NT2/D1 (cell line): ENCODE data around the gene PTPRQ.

ENCODE experiments used
- SUZ12 ChIP-seq: IDR thresholded peaks from 2 replicates; pipeline ENCODE4 v1.6.1; 2011; ENCODE audit not compliant: insufficient read length, insufficient read depth; ENCODE audit errors: extremely low read depth
- YY1 ChIP-seq: IDR thresholded peaks from 2 replicates; pipeline ENCODE4 v1.6.1; 2011; ENCODE audit not compliant: insufficient read length, insufficient read depth
- ZNF274 ChIP-seq: IDR thresholded peaks from 2 replicates; pipeline ENCODE4 v1.6.1; 2011; ENCODE audit warnings: mild to moderate bottlenecking, low read depth, low read length

DNA sequence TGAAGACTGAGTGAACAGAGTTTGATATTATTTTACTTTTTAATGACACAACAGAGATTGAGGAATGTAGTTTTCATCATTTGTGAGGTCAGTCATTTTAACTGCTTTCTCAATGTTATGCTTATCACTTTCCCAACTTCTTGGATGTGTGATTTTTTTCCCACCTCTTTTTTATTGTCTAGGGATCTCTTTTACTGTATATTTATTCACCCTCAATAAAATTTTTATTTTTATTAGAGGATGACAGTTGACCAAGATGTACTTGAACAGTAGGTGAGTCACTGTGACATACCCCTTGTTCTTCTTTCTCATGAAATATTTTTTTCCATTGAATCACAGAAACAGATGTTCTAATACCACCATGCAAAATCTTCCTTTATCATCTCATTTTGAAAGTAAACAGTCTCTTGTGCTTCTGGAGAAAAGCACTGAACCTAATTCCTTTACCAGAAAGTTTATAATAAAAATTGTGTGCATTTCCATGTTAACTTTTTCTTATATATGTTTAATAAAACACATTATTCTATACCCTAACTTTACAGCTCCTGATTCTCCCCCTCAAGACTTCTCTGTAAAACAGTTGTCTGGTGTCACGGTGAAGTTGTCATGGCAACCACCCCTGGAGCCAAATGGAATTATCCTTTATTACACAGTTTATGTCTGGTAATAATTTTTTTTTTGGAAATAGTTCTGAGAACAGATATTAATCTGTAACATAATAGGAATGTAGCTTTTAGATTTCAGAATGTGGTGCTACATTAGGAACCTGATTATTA lies 65.9 kb downstream of the PTPRQ start:
- TF ChIP-seq ZNF274 = no peak
- TF ChIP-seq YY1 = no peak
- TF ChIP-seq SUZ12 = no peak
